H9 (cell line): ENCODE data around the gene ATF7. TPM values are rescaled to one million over a fixed set of nuclear protein-coding genes. Genes with fewer than 3 reads are reported as not detected.

ENCODE experiments used
- DNase-seq: peaks from one replicate; pipeline ENCODE4 v3.0.0-alpha.2; 2017
- H2AFZ ChIP-seq: one replicate; pipeline ENCODE4 v1.6.1; 2013; ENCODE audit warnings: mild to moderate bottlenecking, low read length, control low read depth, moderate library complexity
- H2AK5ac ChIP-seq: 2 replicates; pipeline ENCODE4 v1.6.1; 2013; ENCODE audit warnings: low read length, control low read depth, mixed read lengths; ENCODE audit not compliant: insufficient read length
- H2BK120ac ChIP-seq: one replicate; pipeline ENCODE4 v1.6.1; 2013; ENCODE audit warnings: low read depth, mild to moderate bottlenecking, low read length, control low read depth, inconsistent platforms; ENCODE audit not compliant: poor library complexity, severe bottlenecking
- H2BK12ac ChIP-seq: 2 replicates; pipeline ENCODE4 v1.6.1; 2013; ENCODE audit warnings: low read length, control low read depth, mixed read lengths, low read depth; ENCODE audit not compliant: insufficient read length
- H2BK15ac ChIP-seq: 2 replicates; pipeline ENCODE4 v1.6.1; 2013; ENCODE audit warnings: low read depth, low read length, control low read depth
- H2BK20ac ChIP-seq: one replicate; pipeline ENCODE4 v1.6.1; 2013; ENCODE audit warnings: low read depth, mild to moderate bottlenecking, low read length, control low read depth, inconsistent platforms; ENCODE audit not compliant: poor library complexity, severe bottlenecking
- H2BK5ac ChIP-seq: 2 replicates; pipeline ENCODE4 v1.6.1; 2013; ENCODE audit warnings: low read length, control low read depth, mixed read lengths; ENCODE audit not compliant: insufficient read length
- H3K14ac ChIP-seq: 2 replicates; pipeline ENCODE4 v1.6.1; 2013; ENCODE audit warnings: low read length, control low read depth; ENCODE audit not compliant: insufficient read depth
- H3K18ac ChIP-seq: 2 replicates; pipeline ENCODE4 v1.6.1; 2013; ENCODE audit warnings: low read depth, mild to moderate bottlenecking, mixed read lengths, low read length, control low read depth; ENCODE audit not compliant: insufficient read length
- H3K23ac ChIP-seq: 2 replicates; pipeline ENCODE4 v1.6.1; 2013; ENCODE audit warnings: low read length, control low read depth, mixed read lengths, low read depth; ENCODE audit not compliant: insufficient read length
- H3K23me2 ChIP-seq: 2 replicates; pipeline ENCODE4 v1.6.1; 2013; ENCODE audit warnings: low read depth, mild to moderate bottlenecking, mixed read lengths, low read length, control low read depth; ENCODE audit not compliant: insufficient read length, poor library complexity, severe bottlenecking
- H3K27ac ChIP-seq: 2 replicates; pipeline ENCODE4 v1.5.1; 2013; ENCODE audit warnings: low read length, control low read depth, mixed read lengths, low read depth; ENCODE audit not compliant: insufficient read length
- H3K27me3 ChIP-seq: 2 replicates; pipeline ENCODE4 v1.6.1; 2013; ENCODE audit warnings: low read length, control low read depth, inconsistent platforms; ENCODE audit not compliant: insufficient read depth
- H3K4ac ChIP-seq: 2 replicates; pipeline ENCODE4 v1.6.1; 2013; ENCODE audit warnings: low read depth, mild to moderate bottlenecking, control low read depth, inconsistent platforms, low read length, moderate library complexity
- H3K4me1 ChIP-seq: 2 replicates; pipeline ENCODE4 v1.6.1; 2013; ENCODE audit warnings: low read length, control low read depth, inconsistent platforms; ENCODE audit not compliant: insufficient read depth
- H3K4me2 ChIP-seq: 2 replicates; pipeline ENCODE4 v1.6.1; 2013; ENCODE audit warnings: low read length, control low read depth, mixed read lengths; ENCODE audit not compliant: insufficient read length, insufficient read depth
- H3K56ac ChIP-seq: 2 replicates; pipeline ENCODE4 v1.6.1; 2013; ENCODE audit warnings: low read depth, mild to moderate bottlenecking, mixed read lengths, low read length, control low read depth; ENCODE audit not compliant: insufficient read length
- H3K79me1 ChIP-seq: 2 replicates; pipeline ENCODE4 v1.6.1; 2013; ENCODE audit warnings: low read depth, mild to moderate bottlenecking, moderate library complexity, low read length, control low read depth, inconsistent platforms; ENCODE audit not compliant: insufficient read depth, poor library complexity, severe bottlenecking
- H3K79me2 ChIP-seq: 2 replicates; pipeline ENCODE4 v1.6.1; 2013; ENCODE audit warnings: low read length, control low read depth, inconsistent platforms; ENCODE audit not compliant: insufficient read depth
- H3K9ac ChIP-seq: 2 replicates; pipeline ENCODE4 v1.6.1; 2013; ENCODE audit warnings: low read length, control low read depth, mixed read lengths; ENCODE audit not compliant: insufficient read length; ENCODE audit errors: extremely low read depth
- H3K9me3 ChIP-seq: one replicate; pipeline ENCODE4 v1.6.1; 2013; ENCODE audit warnings: low read depth, low read length, inconsistent platforms; ENCODE audit not compliant: control insufficient read depth
- H3T11ph ChIP-seq: one replicate; pipeline ENCODE4 v1.6.1; 2013; ENCODE audit warnings: mild to moderate bottlenecking, low read length, control low read depth, inconsistent platforms
- H4K20me1 ChIP-seq: one replicate; pipeline ENCODE4 v1.6.1; 2013; ENCODE audit not compliant: control insufficient read depth, insufficient read length, insufficient read depth
- H4K5ac ChIP-seq: 2 replicates; pipeline ENCODE4 v1.6.1; 2013; ENCODE audit warnings: low read depth, mild to moderate bottlenecking, mixed read lengths, low read length, control low read depth; ENCODE audit not compliant: insufficient read length
- H4K8ac ChIP-seq: replicated peaks from 2 replicates; pipeline ENCODE4 v1.6.1; 2013; ENCODE audit warnings: low read length, control low read depth, mixed read lengths, low read depth; ENCODE audit not compliant: insufficient read length
- H4K91ac ChIP-seq: 2 replicates; pipeline ENCODE4 v1.6.1; 2013; ENCODE audit warnings: low read depth, mild to moderate bottlenecking, moderate library complexity, mixed read lengths, low read length, control low read depth; ENCODE audit not compliant: insufficient read length
- H3K27ac Mint-ChIP-seq, 3 experiments: 2 replicates in 2 of 3; 3 replicates in 1 of 3; pipeline ENCODE4 v1.8.0; 2020 to 2021; ENCODE audit warnings: mixed read lengths in 3 of 3, mild to moderate bottlenecking in 1 of 3, moderate library complexity in 1 of 3
- H3K27me3 Mint-ChIP-seq: 2 replicates; pipeline ENCODE4 v1.8.0; 2021; ENCODE audit warnings: low read depth, mild to moderate bottlenecking, moderate library complexity, mixed read lengths
- H3K36me3 Mint-ChIP-seq, 3 experiments: 2 replicates in 2 of 3; 3 replicates in 1 of 3; pipeline ENCODE4 v1.8.0; 2020 to 2021; ENCODE audit warnings: low read depth in 3 of 3, mixed read lengths in 3 of 3; ENCODE audit not compliant: insufficient read depth in 1 of 3
- H3K4me1 Mint-ChIP-seq, 2 experiments: 2 replicates each; pipeline ENCODE4 v1.8.0; 2020; ENCODE audit warnings: mixed read lengths in 2 of 2
- H3K4me3 Mint-ChIP-seq, 2 experiments: 2 replicates in 1 of 2; 3 replicates in 1 of 2; pipeline ENCODE4 v1.8.0; 2020 to 2021; ENCODE audit warnings: mild to moderate bottlenecking in 2 of 2, mixed read lengths in 2 of 2, moderate library complexity in 1 of 2
- H3K9me3 Mint-ChIP-seq, 2 experiments: 2 replicates in 1 of 2; 3 replicates in 1 of 2; pipeline ENCODE4 v1.8.0; 2020; ENCODE audit warnings: mild to moderate bottlenecking in 2 of 2, mixed read lengths in 2 of 2, moderate library complexity in 1 of 2
- CTCF ChIP-seq: fragments of 200-600 bp; sonication (generic); conservative IDR thresholded peaks from 3 replicates; pipeline ENCODE4 v1.8.0; 2021; ENCODE audit warnings: antibody characterized with exemption, mild to moderate bottlenecking
- WGBS: extraction: QIAGEN DNeasy Blood & Tissue Kit; methylation state at CpG from one replicate; pipeline ENCODE4 v1.1.7; 2013; ENCODE audit warnings: missing lambda C conversion rate, low lambda C conversion rate, mixed read lengths; ENCODE audit not compliant: insufficient read length; ENCODE audit errors: extremely low coverage; 5-methylcytosine and 5-hydroxymethylcytosine counted together
- total RNA-seq: library from RNA; stranded (reverse); gene quantifications from 2 replicates; pipeline ENCODE4 v1.2.1, GENCODE V29; 2021

Gene ATF7
- total RNA-seq, 1 experiment from 2014 or later: 17.7 TPM

- H4K20me1 ChIP-seq: no peaks in the 10 kb centered on the region
- H3K27ac Mint-ChIP-seq: peak overlapping the region; percentile 24 to 82 (median 49); a peak in 6 of 7 replicates
Measured at GRCh38 chr12:53483979-53484377, 142.2 kb downstream of the ATF7 start.

More at GRCh38 chr12:53483979-53484377, 142.2 kb downstream of the ATF7 start:
- no peak overlapping the region for H2AFZ ChIP-seq
- no peak overlapping the region for H4K91ac ChIP-seq
- no peaks in the 10 kb centered on the region for H3K4me1 ChIP-seq
- H2BK15ac ChIP-seq: no peak overlapping the region
- no peaks in the 10 kb centered on the region for H3K27me3 ChIP-seq
- no peak overlapping the region for H3K14ac ChIP-seq
- no peak overlapping the region for H3K18ac ChIP-seq
- H3K79me1 ChIP-seq: no peaks in the 10 kb centered on the region
- Mint-ChIP-seq H3K27me3 (peaks cover 1% of the 10 kb centered on the region; the same call in 1 of the 2 replicates), H3K9me3 (no peaks in the 10 kb centered on the region), H3K4me3 (no peak overlapping the region), H3K4me1 (peaks cover 15 to 28% of the 10 kb centered on the region in 2 experiments), H3K36me3 (peaks cover 40 to 70% (median 68%) of the 10 kb centered on the region in 3 experiments)
- no peaks in the 10 kb centered on the region for H3K23me2 ChIP-seq
- no peak for TF ChIP-seq CTCF
- no peak overlapping the region for H3K23ac ChIP-seq
- H3K79me2 ChIP-seq: no peaks in the 10 kb centered on the region
- no peak overlapping the region for H3K9ac ChIP-seq
- H3T11ph ChIP-seq: no peak overlapping the region
- no CpG with 5 or more reads among the region's 4 CpGs for WGBS
- no peak overlapping the region for H3K56ac ChIP-seq
- H2AK5ac ChIP-seq: no peak overlapping the region
- no peak overlapping the region for H2BK20ac ChIP-seq
- H3K4me2 ChIP-seq: no peak overlapping the region
- H2BK120ac ChIP-seq: no peak overlapping the region
- DNase-seq: no peak
- H3K27ac ChIP-seq: no peak overlapping the region
- H4K5ac ChIP-seq: no peak overlapping the region
- no peaks in the 10 kb centered on the region for H3K9me3 ChIP-seq
- no peak overlapping the region for H3K4ac ChIP-seq
- H2BK5ac ChIP-seq: no peak overlapping the region
- no peak overlapping the region for H2BK12ac ChIP-seq
- no peak overlapping the region for H4K8ac ChIP-seq
